HFFc6 (cell line): Measurements from ENCODE around the gene MED29. TPM values are rescaled to one million over a fixed set of nuclear protein-coding genes. Genes with fewer than 3 reads are reported as not detected.
A peak's percentile ranks its signal among the peaks of the same experiment; 100 is the strongest.

Experiments
- DNase-seq: peaks from one replicate; pipeline ENCODE4 v3.0.0-alpha.2; 2018
- H3K27ac Mint-ChIP-seq: 2 replicates; pipeline ENCODE4 v1.8.0; 2020; ENCODE audit warnings: mild to moderate bottlenecking, mixed read lengths
- H3K27me3 Mint-ChIP-seq: 2 replicates; pipeline ENCODE4 v1.8.0; 2021; ENCODE audit warnings: mild to moderate bottlenecking, moderate library complexity, mixed read lengths; ENCODE audit not compliant: insufficient read depth
- H3K36me3 Mint-ChIP-seq: 2 replicates; pipeline ENCODE4 v1.8.0; 2021; ENCODE audit warnings: low read depth, mixed read lengths
- H3K4me1 Mint-ChIP-seq: 2 replicates; pipeline ENCODE4 v1.8.0; 2020; ENCODE audit warnings: low read depth, mixed read lengths
- H3K4me3 Mint-ChIP-seq: 2 replicates; pipeline ENCODE4 v1.8.0; 2020; ENCODE audit warnings: mild to moderate bottlenecking, moderate library complexity, mixed read lengths
- H3K9me3 Mint-ChIP-seq: 2 replicates; pipeline ENCODE4 v1.8.0; 2020; ENCODE audit warnings: mild to moderate bottlenecking, mixed read lengths
- total RNA-seq, 6 experiments: library from RNA; stranded (reverse); fragmentation: NEBNext Ultra II Directional; extraction: Animal tissue kit (Norgen Biotek cat#: 25700); gene quantifications; 2 replicates in 1 of 6; 3 replicates in 5 of 6; pipeline ENCODE4 v1.2.3, GENCODE V29; 2021
- TF ChIP-seq, protein P1 (sequence below): fragments of 200-600 bp; sonication (generic); IDR thresholded peaks from 2 replicates; pipeline ENCODE4 v1.5.0; 2021; ENCODE audit warnings: antibody characterized with exemption, mild to moderate bottlenecking

The MED29 gene
- total RNA-seq, 6 experiments from 2014 or later, result 38.2 to 48.5 (median 45.2) TPM

DNA sequence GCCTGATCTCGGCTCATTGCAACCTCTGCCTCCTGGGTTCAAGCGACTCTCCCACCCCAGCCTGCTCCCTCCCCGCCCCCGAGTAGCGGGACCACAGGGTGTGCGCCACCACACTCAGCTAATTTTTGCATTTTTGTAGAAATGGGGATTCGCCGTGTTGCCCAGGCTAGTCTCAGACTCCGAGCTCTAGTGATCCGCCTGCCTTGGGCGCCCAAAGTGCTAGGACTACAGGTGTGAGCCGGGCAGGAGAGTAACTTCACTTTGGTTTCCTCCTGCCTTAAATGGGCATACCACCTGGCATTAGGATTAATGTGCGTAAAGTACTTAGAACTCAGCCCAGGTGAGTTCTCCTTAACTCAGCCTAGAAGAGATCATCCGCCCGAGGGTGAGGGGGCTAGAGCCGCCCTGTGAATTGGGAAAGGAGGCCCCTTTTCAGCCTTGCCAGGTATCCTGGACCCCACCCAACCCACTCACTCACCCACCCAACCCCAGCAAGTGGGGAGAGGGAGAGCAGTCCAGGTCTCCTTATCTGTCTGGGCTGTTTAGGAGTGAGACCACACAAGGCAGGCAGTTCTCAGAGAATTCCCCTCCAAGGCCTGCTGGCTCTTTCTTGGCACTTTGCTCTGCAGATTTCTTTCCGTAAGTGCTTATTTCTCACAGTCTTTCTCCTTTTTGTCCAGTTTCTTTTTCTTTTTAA, 14.2 kb downstream of the MED29 start:
- H3K27ac Mint-ChIP-seq, result peak overlapping the region; percentile 99

DNA sequence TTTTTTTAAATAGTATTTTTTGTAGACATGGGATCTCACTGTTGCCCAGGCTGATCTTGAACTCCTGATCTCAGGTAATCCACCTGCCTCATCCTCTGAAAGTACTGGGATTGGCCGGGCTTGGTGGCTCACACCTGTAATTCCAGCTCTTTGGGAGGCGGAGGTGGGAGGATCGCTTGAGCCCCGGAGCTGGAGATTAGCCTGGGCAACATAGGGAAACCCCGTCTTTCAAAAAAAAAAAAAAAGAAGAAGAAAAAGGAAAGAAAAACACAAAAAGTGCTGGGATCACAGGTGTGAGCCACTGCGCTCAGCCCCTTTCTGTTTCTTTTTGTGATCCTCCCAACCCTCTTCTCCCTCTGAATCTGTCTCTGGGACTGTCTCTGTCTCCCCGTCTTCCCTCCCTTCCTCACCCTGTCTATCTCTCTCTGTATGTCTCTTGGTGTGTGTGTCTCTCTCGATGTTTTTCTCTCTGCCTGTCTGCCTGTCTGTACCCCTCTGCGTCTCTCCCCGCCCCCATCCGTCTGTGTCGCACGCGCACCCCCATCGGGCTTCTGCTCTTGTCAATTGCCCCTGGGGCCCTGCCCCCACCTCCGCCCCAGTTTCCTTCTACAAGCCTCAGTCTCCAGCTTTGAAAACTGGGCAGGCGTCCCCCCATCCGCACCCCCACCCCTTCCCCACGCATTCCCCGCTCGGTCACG, 14.9 kb downstream of the MED29 start:
- H3K27me3 Mint-ChIP-seq, result peaks cover 43% of the 10 kb centered on the region
- peaks cover 21% of the 10 kb centered on the region for H3K36me3 Mint-ChIP-seq
- peaks cover 12% of the 10 kb centered on the region for H3K9me3 Mint-ChIP-seq
- DNase-seq, result no peak
- H3K4me3 Mint-ChIP-seq, result peak overlapping the region; percentile 92
- H3K27ac Mint-ChIP-seq, result peak overlapping the region; percentile 91
- TF ChIP-seq, protein P1, sequence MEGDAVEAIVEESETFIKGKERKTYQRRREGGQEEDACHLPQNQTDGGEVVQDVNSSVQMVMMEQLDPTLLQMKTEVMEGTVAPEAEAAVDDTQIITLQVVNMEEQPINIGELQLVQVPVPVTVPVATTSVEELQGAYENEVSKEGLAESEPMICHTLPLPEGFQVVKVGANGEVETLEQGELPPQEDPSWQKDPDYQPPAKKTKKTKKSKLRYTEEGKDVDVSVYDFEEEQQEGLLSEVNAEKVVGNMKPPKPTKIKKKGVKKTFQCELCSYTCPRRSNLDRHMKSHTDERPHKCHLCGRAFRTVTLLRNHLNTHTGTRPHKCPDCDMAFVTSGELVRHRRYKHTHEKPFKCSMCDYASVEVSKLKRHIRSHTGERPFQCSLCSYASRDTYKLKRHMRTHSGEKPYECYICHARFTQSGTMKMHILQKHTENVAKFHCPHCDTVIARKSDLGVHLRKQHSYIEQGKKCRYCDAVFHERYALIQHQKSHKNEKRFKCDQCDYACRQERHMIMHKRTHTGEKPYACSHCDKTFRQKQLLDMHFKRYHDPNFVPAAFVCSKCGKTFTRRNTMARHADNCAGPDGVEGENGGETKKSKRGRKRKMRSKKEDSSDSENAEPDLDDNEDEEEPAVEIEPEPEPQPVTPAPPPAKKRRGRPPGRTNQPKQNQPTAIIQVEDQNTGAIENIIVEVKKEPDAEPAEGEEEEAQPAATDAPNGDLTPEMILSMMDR, result no peak
- H3K4me1 Mint-ChIP-seq, result peaks cover 57% of the 10 kb centered on the region

More for the DNA sequence above, 14.2 kb downstream of the MED29 start:
- DNase-seq, result no peak
- peaks cover 55% of the 10 kb centered on the region for H3K4me1 Mint-ChIP-seq
- H3K27me3 Mint-ChIP-seq, result peaks cover 38% of the 10 kb centered on the region
- peak overlapping the region; percentile 92; the same call in 1 of the 2 replicates for H3K4me3 Mint-ChIP-seq
- TF ChIP-seq, protein P1, result no peak
- peaks cover 21% of the 10 kb centered on the region for H3K36me3 Mint-ChIP-seq
- peaks cover 6% of the 10 kb centered on the region for H3K9me3 Mint-ChIP-seq

DNA sequence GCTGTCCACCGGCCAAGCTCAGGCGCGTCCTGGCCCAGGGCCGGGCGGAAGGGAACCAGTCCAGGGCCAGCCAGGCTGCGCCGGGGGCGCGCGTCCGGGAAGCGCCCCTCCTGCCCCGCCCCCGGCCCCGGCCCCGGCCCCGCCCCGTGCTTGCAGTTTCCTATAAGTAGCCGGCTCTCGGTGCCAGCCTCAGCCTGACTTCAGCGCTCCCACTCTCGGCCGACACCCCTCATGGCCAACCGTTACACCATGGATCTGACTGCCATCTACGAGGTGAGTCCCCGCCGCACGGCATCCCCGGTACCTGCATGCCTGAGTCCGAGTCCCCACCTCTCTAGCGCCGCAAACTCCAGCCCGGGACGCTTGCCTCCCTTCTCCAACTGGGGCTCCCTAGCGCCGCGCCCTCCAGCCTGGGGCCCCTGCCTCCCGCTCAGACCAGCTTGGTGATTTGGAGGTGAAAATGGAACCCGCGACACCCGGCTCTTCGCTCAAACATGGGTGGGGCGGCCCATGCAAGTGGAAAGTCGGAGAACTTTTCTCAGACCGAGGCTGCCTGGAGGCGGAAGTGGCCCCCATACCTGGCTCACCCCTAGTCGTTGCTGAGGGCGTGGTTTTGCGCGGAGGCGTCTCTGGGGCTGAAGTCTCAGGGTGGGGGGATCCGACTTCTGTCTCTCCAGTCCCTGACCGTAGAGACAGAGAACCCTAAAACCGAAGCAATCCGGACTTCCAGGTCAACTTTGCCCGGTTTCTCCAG, 15.7 kb downstream of the MED29 start, which contains the start of gene ZFP36:
Gene ZFP36, plus strand, starts transcription at position 192 of the 754 bp plus-strand sequence. Its CDS starts 58 bp downstream, at position 250.
- TF ChIP-seq, protein P1, result no peak
- H3K9me3 Mint-ChIP-seq, result peaks cover 19% of the 10 kb centered on the region
- H3K36me3 Mint-ChIP-seq, result peaks cover 21% of the 10 kb centered on the region
- H3K27ac Mint-ChIP-seq, result peak within 1 kb of the TSS; percentile 91
- H3K27me3 Mint-ChIP-seq, result peaks cover 49% of the 10 kb centered on the region
- H3K4me3 Mint-ChIP-seq, result peak within 1 kb of the TSS; percentile 92
- peak; percentile 92 for DNase-seq
- peaks cover 57% of the 10 kb centered on the region for H3K4me1 Mint-ChIP-seq

DNA sequence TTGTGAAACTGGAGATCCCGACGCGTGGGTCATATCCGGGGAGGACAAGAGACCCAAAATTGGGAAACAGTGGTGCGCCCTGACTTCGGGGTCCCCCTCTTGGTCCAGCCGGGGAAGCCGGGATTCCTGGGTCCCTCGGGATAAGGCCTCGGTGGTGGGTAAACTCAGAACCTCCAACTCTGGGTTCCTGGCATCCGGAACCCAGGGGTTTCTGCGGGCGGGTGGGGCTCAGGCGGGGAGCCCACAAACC, 16.2 kb downstream of the MED29 start:
- no peak for DNase-seq
- H3K9me3 Mint-ChIP-seq, result peaks cover 23% of the 10 kb centered on the region
- H3K4me1 Mint-ChIP-seq, result peaks cover 55% of the 10 kb centered on the region
- TF ChIP-seq, protein P1, result no peak
- H3K36me3 Mint-ChIP-seq, result peaks cover 21% of the 10 kb centered on the region
- H3K27ac Mint-ChIP-seq, result peak overlapping the region; percentile 91
- peak overlapping the region; percentile 92 for H3K4me3 Mint-ChIP-seq
- peaks cover 52% of the 10 kb centered on the region for H3K27me3 Mint-ChIP-seq

DNA sequence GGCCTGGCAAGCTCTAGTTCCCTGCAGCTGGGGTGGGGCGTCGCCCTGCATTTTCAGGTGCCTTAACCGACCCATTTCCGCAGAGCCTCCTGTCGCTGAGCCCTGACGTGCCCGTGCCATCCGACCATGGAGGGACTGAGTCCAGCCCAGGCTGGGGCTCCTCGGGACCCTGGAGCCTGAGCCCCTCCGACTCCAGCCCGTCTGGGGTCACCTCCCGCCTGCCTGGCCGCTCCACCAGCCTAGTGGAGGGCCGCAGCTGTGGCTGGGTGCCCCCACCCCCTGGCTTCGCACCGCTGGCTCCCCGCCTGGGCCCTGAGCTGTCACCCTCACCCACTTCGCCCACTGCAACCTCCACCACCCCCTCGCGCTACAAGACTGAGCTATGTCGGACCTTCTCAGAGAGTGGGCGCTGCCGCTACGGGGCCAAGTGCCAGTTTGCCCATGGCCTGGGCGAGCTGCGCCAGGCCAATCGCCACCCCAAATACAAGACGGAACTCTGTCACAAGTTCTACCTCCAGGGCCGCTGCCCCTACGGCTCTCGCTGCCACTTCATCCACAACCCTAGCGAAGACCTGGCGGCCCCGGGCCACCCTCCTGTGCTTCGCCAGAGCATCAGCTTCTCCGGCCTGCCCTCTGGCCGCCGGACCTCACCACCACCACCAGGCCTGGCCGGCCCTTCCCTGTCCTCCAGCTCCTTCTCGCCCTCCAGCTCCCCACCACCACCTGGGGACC, 16.6 kb downstream of the MED29 start:
- Mint-ChIP-seq H3K9me3 (peaks cover 23% of the 10 kb centered on the region), H3K4me1 (peaks cover 50% of the 10 kb centered on the region)
- TF ChIP-seq, protein P1, result no peak

More for the DNA sequence above, 16.6 kb downstream of the MED29 start:
- Mint-ChIP-seq H3K36me3 (peaks cover 21% of the 10 kb centered on the region), H3K4me3 (peak overlapping the region; percentile 92), H3K27ac (peak overlapping the region; percentile 91), H3K27me3 (peaks cover 52% of the 10 kb centered on the region)
- DNase-seq, result peak; percentile 40
